HG03439 (cell line): Measurements from ENCODE around the gene TMEM236.

Source experiments
- ATAC-seq: cut with Tn5 transposase; IDR thresholded peaks from one replicate; pipeline ENCODE4 v1.9.1; 2021; ENCODE audit warnings: mild to moderate bottlenecking, moderate library complexity; ENCODE audit not compliant: unreplicated experiment

Gene TMEM236

GRCh38 chr10:17737027-17737965 is 14.7 kb upstream of the TMEM236 start:
- no peak for ATAC-seq

- no peak for ATAC-seq
These were observed 11.3 kb upstream of the TMEM236 start for GRCh38 chr10:17740668-17741067.

GRCh38 chr10:17742918-17743317 is 9.1 kb upstream of the TMEM236 start:
- no peak for ATAC-seq

- ATAC-seq = no peak
These were observed 8.6 kb upstream of the TMEM236 start for GRCh38 chr10:17743437-17743836.

- ATAC-seq = no peak
These were observed 7.6 kb upstream of the TMEM236 start for GRCh38 chr10:17744341-17744861.

- ATAC-seq = no peak
These were observed 4.0 kb upstream of the TMEM236 start for GRCh38 chr10:17747883-17748550.

GRCh38 chr10:17749890-17750289 is 2.1 kb upstream of the TMEM236 start:
- no peak for ATAC-seq

- ATAC-seq = peak; percentile 94
These were observed 4.7 kb downstream of the TMEM236 start for GRCh38 chr10:17756557-17757217.

- ATAC-seq = no peak
These were observed 6.2 kb downstream of the TMEM236 start for GRCh38 chr10:17758200-17758599.

GRCh38 chr10:17758896-17759295 is 6.9 kb downstream of the TMEM236 start:
- no peak for ATAC-seq

- ATAC-seq = no peak
These were observed 12.1 kb downstream of the TMEM236 start for GRCh38 chr10:17764142-17764541.

- no peak for ATAC-seq
These were observed 13.6 kb downstream of the TMEM236 start for GRCh38 chr10:17765602-17766001.

- no peak for ATAC-seq
These were observed 14.7 kb downstream of the TMEM236 start for GRCh38 chr10:17766731-17767130.

GRCh38 chr10:17768496-17768895 is 16.5 kb downstream of the TMEM236 start:
- ATAC-seq = no peak

- ATAC-seq = no peak
These were observed 17.0 kb downstream of the TMEM236 start for GRCh38 chr10:17768957-17769356.

- ATAC-seq = no peak
These were observed 19.0 kb downstream of the TMEM236 start for GRCh38 chr10:17771017-17771416.

- ATAC-seq = no peak
These were observed 27.8 kb downstream of the TMEM236 start for GRCh38 chr10:17779784-17780183.

GRCh38 chr10:17780727-17781126 is 28.7 kb downstream of the TMEM236 start:
- ATAC-seq = no peak

- ATAC-seq = no peak
These were observed 29.9 kb downstream of the TMEM236 start for GRCh38 chr10:17781856-17782255.

GRCh38 chr10:17782921-17783665 is 31.1 kb downstream of the TMEM236 start:
- ATAC-seq = no peak

GRCh38 chr10:17783751-17784150 is 31.8 kb downstream of the TMEM236 start:
- no peak for ATAC-seq
